Frontal cortex (tissue), 4 donors: Measurements from ENCODE around the gene SULT2A1. TPM values are rescaled to one million over a fixed set of nuclear protein-coding genes. Genes with fewer than 3 reads are reported as not detected.
"Not testable (repeated sequence)": the region's sequence is repeated elsewhere in the genome, so short reads cannot be mapped to it uniquely, and the experiment has no call there.

Experiments
- DNase-seq, 2 donors: peaks; one replicate each; pipeline ENCODE4 v3.0.0; 2012; ENCODE audit warnings: low spot score in 2 of 2
- FAIRE-seq: peaks from 2 replicates; lab custom pipeline; 2012; peaks lifted over from hg19 to GRCh38; lab: Jason Lieb, UNC
- total RNA-seq: library from RNA; depleted of rRNA; stranded (reverse); fragments of >200 nt; gene quantifications from one replicate; pipeline ENCODE4 v1.2.3, GENCODE V29; 2014
- donor health status: control.
- donor health status: control.
- donor health status: control.

Gene SULT2A1
- total RNA-seq, 1 donor from 2014 or later = not detected

- FAIRE-seq = no peak
These were observed 24.5 kb downstream of the SULT2A1 start for GRCh38 chr19:47861630-47862029.

GRCh38 chr19:47860602-47861297 is 25.4 kb downstream of the SULT2A1 start:
- FAIRE-seq (no peak), DNase-seq (no peak)

More at GRCh38 chr19:47861630-47862029, 24.5 kb downstream of the SULT2A1 start:
- no peak for DNase-seq

GRCh38 chr19:47859838-47860237 is 26.3 kb downstream of the SULT2A1 start:
- not testable (repeated sequence) for FAIRE-seq, DNase-seq

GRCh38 chr19:47858646-47859285 is 27.3 kb downstream of the SULT2A1 start, which contains the start of gene TPRX2:
TSS of gene TPRX2 (plus strand) at chr19:47859235. CDS start at chr19:47859247, 12 bp downstream.
- FAIRE-seq, DNase-seq: not testable (repeated sequence)

- FAIRE-seq = not testable (repeated sequence)
These were observed 27.9 kb downstream of the SULT2A1 start for GRCh38 chr19:47858231-47858630.

GRCh38 chr19:47854459-47854858 is 31.7 kb downstream of the SULT2A1 start:
- DNase-seq = no peak
- FAIRE-seq = no peak

More at GRCh38 chr19:47858231-47858630, 27.9 kb downstream of the SULT2A1 start:
- DNase-seq = not testable (repeated sequence)

- FAIRE-seq = no peak
- no peak for DNase-seq
These were observed 33.1 kb downstream of the SULT2A1 start for GRCh38 chr19:47853003-47853402.

GRCh38 chr19:47848823-47849473 is 37.2 kb downstream of the SULT2A1 start:
- no peak for FAIRE-seq

GRCh38 chr19:47848425-47848822 is 37.7 kb downstream of the SULT2A1 start:
- FAIRE-seq (no peak), DNase-seq (no peak)

More at GRCh38 chr19:47848823-47849473, 37.2 kb downstream of the SULT2A1 start:
- no peak for DNase-seq

- DNase-seq (no peak), FAIRE-seq (no peak)
These were observed 43.2 kb downstream of the SULT2A1 start for GRCh38 chr19:47842941-47843340.

GRCh38 chr19:47839913-47840312 is 46.2 kb downstream of the SULT2A1 start:
- FAIRE-seq = no peak
- DNase-seq = no peak

- FAIRE-seq (no peak), DNase-seq (no peak)
These were observed 46.7 kb downstream of the SULT2A1 start for GRCh38 chr19:47839411-47839810.

GRCh38 chr19:47836038-47836437 is 50.1 kb downstream of the SULT2A1 start:
- FAIRE-seq = no peak
- no peak for DNase-seq

- no peak for FAIRE-seq
- DNase-seq = no peak
These were observed 53.4 kb downstream of the SULT2A1 start for GRCh38 chr19:47832723-47833122.

- DNase-seq (no peak), FAIRE-seq (no peak)
These were observed 59.3 kb downstream of the SULT2A1 start for GRCh38 chr19:47826800-47827199.

- DNase-seq (no peak), FAIRE-seq (no peak)
These were observed 61.7 kb downstream of the SULT2A1 start for GRCh38 chr19:47824396-47824795.

GRCh38 chr19:47821460-47822020 is 64.6 kb downstream of the SULT2A1 start, which contains the start of gene CRX:
TSS of gene CRX (plus strand) at chr19:47821937. CDS start at chr19:47834444, 12,507 bp downstream.
- DNase-seq (no peak), FAIRE-seq (no peak)
